Measurements from ENCODE around the gene TM2D3. TPM values are rescaled to one million over a fixed set of nuclear protein-coding genes. Genes with fewer than 3 reads are reported as not detected.

Gene TM2D3
- total and polyA plus RNA-seq, 2 of the 8 experiments (the other 6 are each of a cell fraction or from before 2014, with no cell fraction given) = 26.4 to 28.0 TPM

- no peak overlapping the region for H3K18ac ChIP-seq (ENCODE audit: extremely low read depth, low read length)
- no peak overlapping the region for H3K56ac ChIP-seq (replicated peaks; ENCODE audit: insufficient read length, low read depth, low read length)
- no peak overlapping the region for H2BK15ac ChIP-seq (ENCODE audit: low read length)
- no peak overlapping the region for H3K14ac ChIP-seq (ENCODE audit: insufficient read length)
- H3K4me2 ChIP-seq (ENCODE audit: insufficient read depth in 1 of 2, low read depth in 2 of 2, low read length in 2 of 2) = no peak overlapping the region
- H3K27me3 ChIP-seq (replicated peaks in 1 of 4; ENCODE audit: control insufficient read depth in 3 of 4, extremely low read depth in 1 of 4, insufficient read depth in 3 of 4, low read length in 3 of 4) = peaks cover 0 to 2% (median 0%) of the 10 kb centered on the region in 4 experiments; a peak in 1 of 7 replicates
- POLR2A ChIA-PET (ENCODE audit: partially characterized antibody) = no interaction called here
- H2AFZ ChIP-seq (ENCODE audit: low read length) = no peak overlapping the region
- H3K79me2 ChIP-seq (ENCODE audit: control insufficient read depth in 1 of 2, insufficient read depth in 2 of 2, low read length in 2 of 2) = no peaks in the 10 kb centered on the region
- no peak overlapping the region for H3K27ac ChIP-seq (ENCODE audit: low read depth, low read length)
- no peak overlapping the region for H2BK5ac ChIP-seq (ENCODE audit: low read depth, low read length)
- H3K4ac ChIP-seq (replicated peaks; ENCODE audit: insufficient read length, low read depth, low read length) = no peak overlapping the region
- H4K8ac ChIP-seq (ENCODE audit: extremely low read depth, insufficient read depth, low read length) = no peak overlapping the region
- WGBS, 2 experiments (ENCODE audit: extremely low coverage in 1 of 2, insufficient coverage in 1 of 2, insufficient read length in 1 of 2, insufficient replicate concordance in 2 of 2, low coverage in 1 of 2, low lambda C conversion rate in 2 of 2, missing lambda C conversion rate in 1 of 2) = 93% methylated on average over 22 of the region's 23 CpGs; no CpG with 5 or more reads in 1 of the 2 experiments
- H3K79me1 ChIP-seq (ENCODE audit: low read depth, low read length) = no peaks in the 10 kb centered on the region
- no peaks in the 10 kb centered on the region for H4K20me1 ChIP-seq (replicated peaks in 1 of 2; ENCODE audit: control insufficient read depth in 1 of 2, insufficient read depth in 2 of 2, low read length in 2 of 2)
- no peak overlapping the region for H2AK5ac ChIP-seq (ENCODE audit: low read depth, low read length)
- no peak overlapping the region for H2BK20ac ChIP-seq (ENCODE audit: low read length)
- CTCF ChIA-PET (ENCODE audit: partially characterized antibody) = interaction anchor here (0.7 to 6.4 kb wide), 3 partner anchors 8 to 31 kb away, joined by 3 to 33 read pairs (median 5); no protein-coding TSS in a partner anchor
- no peak for FAIRE-seq
- H3K4me3 ChIP-seq (ENCODE audit: extremely low read depth in 1 of 4, insufficient read depth in 2 of 4, low read depth in 3 of 4, low read length in 4 of 4) = no peak overlapping the region
- H3K9me3 ChIP-seq (ENCODE audit: insufficient read depth in 2 of 2, low read depth in 1 of 2, low read length in 1 of 2) = no peaks in the 10 kb centered on the region
- H4K91ac ChIP-seq (replicated peaks; ENCODE audit: insufficient read length, low read length) = no peak overlapping the region
- H4K5ac ChIP-seq (ENCODE audit: insufficient read length, low read depth, low read length) = no peak overlapping the region
- no peak for DNase-seq (ENCODE audit: low read depth in 1 of 2, low spot score in 2 of 2)
- no peak overlapping the region for H2BK12ac ChIP-seq (ENCODE audit: low read depth, low read length)
- H3K23me2 ChIP-seq (ENCODE audit: low read depth, low read length) = no peaks in the 10 kb centered on the region
- no peaks in the 10 kb centered on the region for H3K36me3 ChIP-seq (ENCODE audit: control insufficient read depth in 2 of 4, insufficient read depth in 4 of 4, low read length in 3 of 4)
- H2BK120ac ChIP-seq (replicated peaks; ENCODE audit: low read depth, low read length) = no peak overlapping the region
- no peaks in the 10 kb centered on the region; a peak in 1 of 7 replicates for H3K4me1 ChIP-seq (replicated peaks in 1 of 4; ENCODE audit: control insufficient read depth in 3 of 4, insufficient read depth in 4 of 4, low read length in 3 of 4)
- H3K23ac ChIP-seq (ENCODE audit: insufficient read length) = no peak overlapping the region
- H3K9ac ChIP-seq (replicated peaks in 1 of 4; ENCODE audit: extremely low read depth in 1 of 4, low read depth in 3 of 4, low read length in 3 of 4) = no peak overlapping the region
- TF ChIP-seq RFX5 (IDR thresholded peaks at IDR 0.05; ENCODE audit: borderline replicate concordance, low read depth, low read length) (no peak), BACH1 (IDR thresholded peaks at IDR 0.05; ENCODE audit: low read length) (no peak), SP2 (IDR thresholded peaks at IDR 0.05; ENCODE audit: low read length) (no peak), EP300 (IDR thresholded peaks at IDR 0.05; ENCODE audit: borderline replicate concordance in 1 of 2, low read depth in 2 of 2, low read length in 2 of 2) (no peak), TCF12 (IDR thresholded peaks at IDR 0.05; ENCODE audit: low read depth, low read length) (no peak), NRF1 (IDR thresholded peaks at IDR 0.05; ENCODE audit: low read depth, low read length) (no peak)
Measured at GRCh38 chr15:101609742-101610610, 42.2 kb downstream of the TM2D3 start.
